Cerebellar nuclear complex (tissue), 1 donor: ENCODE data around the gene NRXN3.

ENCODE experiments used
- DNase-seq, 2 experiments: peaks; one replicate each; lab custom pipeline; 2025; lab: John Stamatoyannopoulos, UW

Gene NRXN3

DNA sequence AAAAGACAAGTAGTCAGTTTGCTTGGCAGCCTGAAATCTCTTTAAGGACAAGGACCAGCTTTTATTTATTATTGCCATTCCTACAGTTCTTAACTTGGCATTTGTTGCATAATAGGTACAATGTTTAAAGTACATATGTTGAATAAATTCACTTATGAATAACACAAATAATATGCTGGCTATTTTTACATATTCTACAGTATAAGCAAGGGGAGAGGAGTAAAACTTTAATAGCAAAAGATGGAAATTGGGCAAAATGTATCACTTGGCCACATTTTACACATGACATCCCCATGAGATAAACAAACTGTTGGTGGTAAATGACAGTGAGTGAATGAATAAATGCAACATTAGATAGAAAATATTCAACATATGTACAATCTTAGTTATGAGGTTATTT is 1708.1 kb downstream of the NRXN3 start:
- no peak for DNase-seq

GRCh38 chr14:79878785-79879184 is 1708.6 kb downstream of the NRXN3 start:
- no peak for DNase-seq

DNA sequence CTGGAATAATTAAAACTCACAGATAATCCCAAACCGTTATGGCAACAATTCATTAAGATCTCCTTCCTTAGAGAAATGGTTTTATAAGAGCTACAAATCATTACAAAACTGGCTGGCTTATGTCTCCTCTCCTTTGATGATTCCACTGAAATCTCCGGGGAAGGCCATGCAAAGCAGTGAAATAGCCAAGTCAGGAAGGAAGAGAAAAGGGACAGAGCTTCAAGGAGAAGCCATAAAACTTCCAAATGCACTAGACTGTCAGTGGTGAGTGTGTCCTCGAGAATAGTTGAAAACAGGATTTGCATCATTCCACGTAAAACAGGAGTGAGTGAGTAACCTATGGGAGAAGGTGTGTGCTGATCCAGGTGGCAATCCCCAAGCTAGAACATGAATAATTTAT is 1711.1 kb downstream of the NRXN3 start:
- DNase-seq: no peak

- no peak for DNase-seq
Observed at GRCh38 chr14:79890527-79890926, 1720.4 kb downstream of the NRXN3 start.

- no peak for DNase-seq
Observed at GRCh38 chr14:79896009-79896408, 1725.8 kb downstream of the NRXN3 start.

DNA sequence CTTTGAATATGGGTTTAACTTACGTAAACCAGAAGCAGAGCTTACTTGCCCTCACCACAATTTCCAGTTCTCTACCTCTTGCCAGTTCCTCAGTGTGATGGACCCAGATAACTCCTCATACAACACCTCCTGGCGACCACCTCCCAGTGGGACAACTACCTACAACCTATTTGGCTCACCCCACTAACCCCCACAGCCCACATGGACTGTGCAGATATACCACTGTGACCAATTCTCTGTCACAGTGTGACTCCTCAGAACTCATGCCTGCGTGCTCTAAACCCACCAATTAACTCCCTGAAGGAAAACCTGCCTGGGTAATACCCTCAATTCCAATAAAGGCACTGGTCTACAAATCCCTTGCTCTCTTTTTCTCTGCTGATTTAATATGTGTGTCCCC is 1729.4 kb downstream of the NRXN3 start:
- DNase-seq: no peak

- DNase-seq: no peak
Observed at GRCh38 chr14:79904497-79904896, 1734.3 kb downstream of the NRXN3 start.

- DNase-seq: no peak
Observed at GRCh38 chr14:79906994-79907393, 1736.8 kb downstream of the NRXN3 start.

GRCh38 chr14:79910086-79910485 is 1739.9 kb downstream of the NRXN3 start:
- no peak for DNase-seq

GRCh38 chr14:79911744-79912143 is 1741.6 kb downstream of the NRXN3 start:
- no peak for DNase-seq

DNA sequence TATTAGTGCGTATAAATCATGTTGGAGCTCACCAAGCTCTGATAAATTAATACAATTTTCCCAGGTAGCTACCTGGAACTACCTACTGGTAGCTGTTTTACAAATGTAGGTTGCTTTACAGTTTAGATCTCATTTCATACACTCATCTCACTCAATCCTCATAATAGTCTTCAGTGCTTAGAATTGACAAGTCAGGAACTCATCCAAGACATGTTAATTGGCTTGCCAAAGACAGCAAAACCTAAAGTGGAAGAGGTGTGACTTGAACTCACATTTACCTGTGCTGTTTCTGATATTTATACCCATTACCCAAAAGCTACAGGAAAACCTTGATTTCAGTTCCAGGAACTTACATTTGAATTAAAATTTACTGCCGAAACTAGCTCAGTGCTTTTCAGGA is 1744.4 kb downstream of the NRXN3 start:
- no peak for DNase-seq

- peak; percentile 16 to 71 for DNase-seq
Observed at GRCh38 chr14:79915406-79915805, 1745.2 kb downstream of the NRXN3 start.

- no peak for DNase-seq
Observed at GRCh38 chr14:79916281-79916680, 1746.1 kb downstream of the NRXN3 start.

DNA sequence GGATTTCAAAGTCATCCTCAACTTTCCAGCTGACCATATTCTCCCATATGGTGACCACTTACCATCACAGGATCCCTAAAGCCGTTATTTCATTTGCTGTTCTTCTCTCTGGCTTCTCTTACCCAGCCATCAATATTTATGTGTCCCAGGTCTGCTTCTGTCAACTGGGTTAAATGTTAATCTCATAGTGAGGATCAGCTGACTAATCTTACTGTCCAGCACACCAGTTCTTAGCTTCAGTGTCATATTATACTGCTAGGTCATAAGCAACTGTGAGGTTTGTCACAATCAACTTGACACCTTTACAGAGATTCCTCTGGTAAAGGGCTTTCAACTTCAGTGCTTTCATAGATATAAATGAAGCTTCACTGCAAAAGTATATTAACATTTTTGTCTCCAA is 1746.7 kb downstream of the NRXN3 start:
- DNase-seq: no peak
